GM18519 (cell line): ENCODE data around the gene OXTR.

Experiments used
- ATAC-seq: cut with Tn5 transposase; IDR thresholded peaks from one replicate; pipeline ENCODE4 v1.9.1; 2021; ENCODE audit warnings: mild to moderate bottlenecking, moderate library complexity; ENCODE audit not compliant: unreplicated experiment, low FRiP score

Gene OXTR

DNA sequence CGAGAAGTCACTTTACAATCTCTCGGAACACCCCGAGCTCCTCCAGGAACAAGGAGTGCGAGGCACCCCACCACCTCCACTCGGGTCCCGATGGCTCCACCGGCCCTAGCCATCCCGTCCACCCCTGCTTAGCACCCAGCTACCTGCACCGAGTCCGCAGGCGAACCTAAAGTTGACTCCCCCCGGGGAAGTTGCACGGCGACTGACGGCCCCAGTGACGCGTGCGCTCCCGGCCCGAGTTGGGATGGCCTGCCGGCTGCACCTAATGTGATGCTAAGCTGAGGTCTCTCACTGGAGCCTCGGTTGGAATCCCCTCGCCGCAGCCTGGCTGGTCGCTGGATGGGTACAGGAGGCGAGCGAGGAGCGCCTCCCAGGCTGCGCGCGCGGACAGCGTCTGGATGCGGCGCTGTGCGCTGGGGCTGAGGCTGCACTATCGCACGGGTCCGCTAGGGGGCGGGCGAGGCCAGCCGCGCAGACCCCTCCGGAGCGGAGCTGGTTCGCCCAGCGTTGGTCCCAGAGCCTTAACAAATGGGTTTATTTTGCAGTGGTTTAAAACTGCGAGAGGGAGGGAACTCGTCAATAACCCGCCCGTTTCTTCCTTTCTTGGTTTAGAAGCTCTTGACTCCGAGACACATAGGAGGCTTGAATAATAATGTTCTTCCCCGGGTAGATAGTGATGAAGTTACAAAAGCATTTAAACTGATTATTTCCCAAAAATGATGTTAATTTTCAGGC is at the start of gene OXTR:
TSS of gene OXTR (minus strand) at position 526 of the 735 bp plus-strand sequence. CDS start 1,426 bp downstream, outside the sequence.
- peak; percentile 88 for ATAC-seq

- ATAC-seq: no peak
These were observed 48.1 kb upstream of the OXTR start for GRCh38 chr3:8817486-8817885.

GRCh38 chr3:8816106-8816505 is 46.7 kb upstream of the OXTR start:
- no peak for ATAC-seq

GRCh38 chr3:8813411-8813810 is 44.0 kb upstream of the OXTR start:
- ATAC-seq: no peak

DNA sequence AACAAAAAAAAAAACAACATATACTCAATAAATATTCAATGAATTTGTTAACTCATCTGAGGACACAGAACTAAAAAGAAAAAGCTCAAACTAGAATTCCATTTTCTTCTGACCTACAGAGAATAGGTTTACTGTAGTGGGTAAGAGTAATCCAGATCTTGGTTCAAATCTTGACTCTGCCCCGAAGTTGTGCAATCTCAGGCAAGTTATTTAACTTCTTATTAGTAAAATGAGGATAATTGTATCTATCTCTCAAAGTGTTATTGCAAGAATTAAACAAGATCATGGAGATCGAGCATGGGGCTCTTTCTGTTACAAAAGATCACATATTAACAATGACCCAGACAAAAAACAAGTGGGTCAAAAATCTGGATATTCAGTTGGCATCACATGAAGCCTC is 41.1 kb upstream of the OXTR start:
- no peak for ATAC-seq

DNA sequence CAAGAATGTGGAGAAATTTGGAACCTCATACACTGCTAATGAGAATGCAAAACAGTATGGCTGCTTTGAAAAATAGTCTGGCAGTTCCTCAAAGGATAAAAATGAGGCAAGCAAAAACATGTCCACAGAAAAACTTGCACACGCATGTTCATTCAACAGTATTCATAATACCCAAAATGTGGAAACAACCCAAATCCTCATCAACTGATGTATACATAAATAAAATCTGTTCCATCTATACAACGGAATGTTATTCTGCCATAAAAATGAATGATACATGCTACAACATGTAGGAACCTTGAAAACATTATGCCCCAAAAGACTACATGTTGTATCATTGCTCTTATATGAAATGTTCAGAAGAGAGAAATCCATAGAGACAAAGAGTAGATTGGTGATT is 36.4 kb upstream of the OXTR start:
- ATAC-seq: no peak

GRCh38 chr3:8802256-8802655 is 32.8 kb upstream of the OXTR start:
- no peak for ATAC-seq

- no peak for ATAC-seq
These were observed 30.6 kb upstream of the OXTR start for GRCh38 chr3:8800016-8800415.

DNA sequence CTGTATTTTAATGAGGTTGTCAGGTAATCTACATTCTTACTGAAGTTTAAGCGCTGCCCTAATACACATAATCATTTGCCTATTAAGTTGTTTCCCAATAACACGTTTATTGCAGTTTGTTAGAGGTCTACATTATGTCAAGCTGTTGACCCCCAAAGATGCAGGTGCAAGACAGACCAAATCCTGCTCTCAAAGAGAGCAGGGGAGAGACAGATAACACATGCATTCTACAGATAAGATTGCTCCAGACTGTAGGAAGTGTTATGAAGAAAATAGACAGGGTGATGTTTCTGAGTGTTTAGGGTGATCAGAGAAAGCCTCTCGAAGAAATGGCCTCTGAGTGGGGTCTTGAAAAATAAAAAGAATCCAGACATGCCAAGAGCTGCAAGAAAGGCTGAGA is 24.8 kb upstream of the OXTR start:
- no peak for ATAC-seq

- no peak for ATAC-seq
These were observed 23.8 kb upstream of the OXTR start for GRCh38 chr3:8793242-8793641.

GRCh38 chr3:8790529-8790928 is 21.1 kb upstream of the OXTR start:
- no peak for ATAC-seq

GRCh38 chr3:8784676-8785435 is 15.4 kb upstream of the OXTR start:
- no peak for ATAC-seq

- ATAC-seq: no peak
These were observed 10.9 kb upstream of the OXTR start for GRCh38 chr3:8780279-8780678.

DNA sequence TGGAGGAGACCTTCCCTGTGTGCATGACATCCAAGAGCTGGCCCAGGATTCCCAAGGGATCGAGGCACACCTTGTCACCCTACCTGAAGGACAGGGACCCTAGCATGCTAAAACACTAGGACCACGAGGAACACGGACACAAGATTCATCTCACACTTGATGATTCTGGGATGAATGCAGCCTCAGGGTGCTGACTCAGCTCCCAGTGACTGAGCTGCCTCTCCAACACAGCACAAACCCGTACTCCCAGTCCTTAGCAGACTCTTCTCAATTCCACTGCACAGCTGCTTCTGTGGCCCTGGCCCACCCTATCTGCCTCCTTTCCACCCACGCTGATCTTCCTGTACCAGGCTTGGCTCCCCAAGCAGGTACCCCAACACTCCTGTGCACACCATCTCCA is 9.1 kb upstream of the OXTR start:
- no peak for ATAC-seq

DNA sequence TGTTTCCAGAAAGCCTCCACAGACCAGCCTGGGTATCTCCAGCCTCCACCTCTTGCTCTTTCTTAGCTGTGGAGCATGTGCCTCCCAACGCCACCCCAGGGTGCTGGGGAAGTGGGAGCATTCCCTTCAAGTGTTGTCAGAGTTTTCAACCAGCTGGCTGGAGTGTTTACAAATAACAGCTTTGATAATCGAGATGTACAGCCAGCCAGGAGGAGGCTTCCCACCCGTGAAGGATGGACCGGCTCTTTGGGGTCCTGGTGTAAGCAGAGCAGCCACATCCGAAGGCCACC is 8.5 kb upstream of the OXTR start:
- ATAC-seq: no peak

DNA sequence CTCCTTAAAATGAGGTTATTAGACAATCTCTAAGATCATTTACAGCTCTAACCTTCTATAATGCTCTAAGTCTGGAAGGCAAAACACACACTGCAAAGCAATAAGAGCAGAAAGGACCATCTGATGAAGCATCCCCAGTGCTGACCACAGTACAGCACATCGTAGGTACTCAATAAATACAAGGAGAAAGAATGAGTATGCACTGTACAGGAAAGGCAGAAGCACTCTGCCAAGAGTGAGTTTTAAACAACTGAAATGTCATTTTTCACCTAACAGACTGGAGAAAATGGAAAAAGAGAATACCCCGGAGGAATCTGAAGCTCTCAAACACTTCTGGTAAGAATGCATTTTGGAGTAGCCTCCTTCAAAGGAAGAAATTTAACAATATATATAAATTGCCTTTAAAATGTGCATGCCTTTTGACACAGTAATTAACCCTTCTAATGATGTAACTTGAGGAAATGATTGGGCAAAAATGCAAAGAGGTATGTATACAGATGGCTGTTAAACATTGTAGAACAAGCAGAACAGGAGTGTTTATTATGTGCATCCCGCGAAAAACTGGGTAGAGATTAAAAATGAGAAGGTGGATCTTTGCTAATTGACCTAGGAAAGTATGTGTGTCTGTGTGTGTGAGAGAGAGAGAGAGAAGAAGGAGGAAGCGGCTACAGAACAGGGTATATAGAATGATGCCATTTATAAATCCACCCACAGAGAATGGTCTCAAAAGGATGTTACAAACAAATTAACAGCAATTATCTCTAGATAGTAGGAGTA is 8.0 kb upstream of the OXTR start:
- ATAC-seq: peak; percentile 54

GRCh38 chr3:8776406-8776805 is 7.0 kb upstream of the OXTR start:
- no peak for ATAC-seq

DNA sequence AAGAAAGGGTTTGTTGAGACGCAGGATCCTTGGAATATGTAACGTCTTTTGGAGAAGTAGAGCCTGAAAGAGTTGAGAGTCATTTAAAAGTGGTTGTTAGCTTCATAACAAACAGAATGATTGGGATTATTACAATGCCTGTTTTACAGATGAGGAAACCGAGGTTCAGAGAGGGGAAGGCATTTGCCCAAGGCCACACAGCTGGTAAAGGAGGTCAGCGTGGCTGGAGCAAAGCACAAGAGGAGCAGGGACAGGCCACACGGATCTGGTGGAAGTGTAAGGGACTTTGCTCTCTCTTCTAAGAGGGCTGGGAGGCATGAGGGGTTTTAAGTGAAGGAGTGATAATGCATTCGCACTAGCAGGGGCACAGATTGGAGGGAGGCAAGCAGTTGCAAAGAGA is 6.2 kb upstream of the OXTR start:
- ATAC-seq: no peak

DNA sequence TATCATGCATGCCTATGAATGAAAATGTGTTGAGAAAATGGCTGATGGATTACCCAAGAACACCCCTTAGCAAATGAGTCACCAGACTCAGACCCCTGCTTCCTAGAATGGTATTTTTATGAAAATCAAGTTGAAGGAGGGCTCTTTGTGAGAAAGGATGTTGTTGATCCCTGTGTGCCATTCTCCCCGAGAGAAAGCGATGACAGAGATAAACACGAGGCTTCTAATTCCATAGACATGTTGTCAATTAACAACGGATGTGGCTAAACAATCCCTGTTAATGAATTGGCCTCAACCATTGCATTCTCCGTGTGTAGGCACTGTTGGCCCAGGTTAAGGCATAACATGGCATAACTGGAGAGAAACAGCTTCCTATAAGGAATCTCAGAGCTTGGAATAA is 5.8 kb upstream of the OXTR start:
- ATAC-seq: no peak

- no peak for ATAC-seq
These were observed 4.6 kb upstream of the OXTR start for GRCh38 chr3:8773941-8774542.
